ENCODE results near the gene FGFBP2. TPM values are rescaled to one million over a fixed set of nuclear protein-coding genes. Genes with fewer than 3 reads are reported as not detected.

FGFBP2 gene
- total RNA-seq, 2 donors from 2014 or later, result not detected

- no peaks in the 10 kb centered on the region for H3K27me3 ChIP-seq (replicated peaks; ENCODE audit: insufficient read depth)
- DNase-seq (ENCODE audit: low spot score), result no peak
- H3K36me3 ChIP-seq, result no peaks in the 10 kb centered on the region
- H3K9me3 ChIP-seq, result no peaks in the 10 kb centered on the region
- TF ChIP-seq CTCF (IDR thresholded peaks at IDR 0.05), result no peak
- H3K4me3 ChIP-seq, result no peak overlapping the region
- no peak overlapping the region for H3K27ac ChIP-seq
- no peaks in the 10 kb centered on the region for H3K4me1 ChIP-seq (ENCODE audit: control insufficient read depth in 1 of 2, low read depth in 2 of 2)
- ATAC-seq (ENCODE audit: insufficient number of reproducible peaks, low FRiP score, low read depth), result no peak
Observed at GRCh38 chr4:15948826-15949225, 14.1 kb downstream of the FGFBP2 start.

GRCh38 chr4:15947684-15948083, 15.3 kb downstream of the FGFBP2 start:
- Histone ChIP-seq H3K9me3 (no peaks in the 10 kb centered on the region), H3K27me3 (replicated peaks; ENCODE audit: insufficient read depth) (no peaks in the 10 kb centered on the region), H3K36me3 (no peaks in the 10 kb centered on the region), H3K27ac (no peak overlapping the region), H3K4me1 (ENCODE audit: control insufficient read depth in 1 of 2, low read depth in 2 of 2) (no peaks in the 10 kb centered on the region), H3K4me3 (no peak overlapping the region)
- no peak for ATAC-seq (ENCODE audit: insufficient number of reproducible peaks, low FRiP score, low read depth)
- no peak for TF ChIP-seq CTCF (IDR thresholded peaks at IDR 0.05)
- no peak for DNase-seq (ENCODE audit: low spot score)

GRCh38 chr4:15945516-15945915, 17.5 kb downstream of the FGFBP2 start:
- H3K4me3 ChIP-seq, result no peak overlapping the region
- H3K36me3 ChIP-seq, result no peaks in the 10 kb centered on the region
- no peaks in the 10 kb centered on the region for H3K9me3 ChIP-seq
- H3K4me1 ChIP-seq (ENCODE audit: control insufficient read depth in 1 of 2, low read depth in 2 of 2), result no peaks in the 10 kb centered on the region
- no peak for ATAC-seq (ENCODE audit: insufficient number of reproducible peaks, low FRiP score, low read depth)
- no peak for TF ChIP-seq CTCF (IDR thresholded peaks at IDR 0.05)
- DNase-seq (ENCODE audit: low spot score), result no peak
- H3K27ac ChIP-seq, result no peak overlapping the region
- no peaks in the 10 kb centered on the region for H3K27me3 ChIP-seq (replicated peaks; ENCODE audit: insufficient read depth)

GRCh38 chr4:15944895-15945294, 18.1 kb downstream of the FGFBP2 start:
- Histone ChIP-seq H3K4me3 (no peak overlapping the region), H3K9me3 (no peaks in the 10 kb centered on the region), H3K36me3 (no peaks in the 10 kb centered on the region), H3K27me3 (replicated peaks; ENCODE audit: insufficient read depth) (no peaks in the 10 kb centered on the region), H3K27ac (no peak overlapping the region), H3K4me1 (ENCODE audit: control insufficient read depth in 1 of 2, low read depth in 2 of 2) (no peaks in the 10 kb centered on the region)
- no peak for ATAC-seq (ENCODE audit: insufficient number of reproducible peaks, low FRiP score, low read depth)
- no peak for TF ChIP-seq CTCF (IDR thresholded peaks at IDR 0.05)
- DNase-seq (ENCODE audit: low spot score), result no peak

- DNase-seq (ENCODE audit: low spot score) (no peak), ATAC-seq (ENCODE audit: insufficient number of reproducible peaks, low FRiP score, low read depth) (no peak)
- H3K27ac ChIP-seq, result no peak overlapping the region
- no peaks in the 10 kb centered on the region for H3K27me3 ChIP-seq (replicated peaks; ENCODE audit: insufficient read depth)
- no peak overlapping the region for H3K4me3 ChIP-seq
- no peaks in the 10 kb centered on the region for H3K9me3 ChIP-seq
- TF ChIP-seq CTCF (IDR thresholded peaks at IDR 0.05), result no peak
- H3K36me3 ChIP-seq, result no peaks in the 10 kb centered on the region
- no peaks in the 10 kb centered on the region for H3K4me1 ChIP-seq (ENCODE audit: control insufficient read depth in 1 of 2, low read depth in 2 of 2)
Observed at GRCh38 chr4:15942283-15942682, 20.7 kb downstream of the FGFBP2 start.

All from thoracic aorta (tissue), 2 donors.